GM12891 (cell line): ENCODE data around the gene UGDH. TPM values are rescaled to one million over a fixed set of nuclear protein-coding genes. Genes with fewer than 3 reads are reported as not detected.

Source experiments
- DNase-seq: peaks from one replicate; pipeline ENCODE4 v3.0.0; 2011; ENCODE audit warnings: low spot score; ENCODE audit not compliant: insufficient read length
- FAIRE-seq: peaks from 2 replicates; lab custom pipeline; 2011; peaks lifted over from hg19 to GRCh38; lab: Jason Lieb, UNC
- PAX5 ChIP-seq: IDR thresholded peaks from 2 replicates; pipeline ENCODE4 v1.6.1; 2011; ENCODE audit warnings: low read length, moderate library complexity, mild to moderate bottlenecking; ENCODE audit not compliant: insufficient read depth, severe bottlenecking
- POLR2A ChIP-seq: IDR thresholded peaks from 2 replicates; pipeline ENCODE4 v1.6.1; 2011; ENCODE audit warnings: low read depth, low read length, control low read depth
- POLR2AphosphoS5 ChIP-seq: IDR thresholded peaks from 2 replicates; pipeline ENCODE4 v1.6.1; 2011; ENCODE audit warnings: low read depth, low read length, control low read depth
- POU2F2 ChIP-seq: IDR thresholded peaks from 2 replicates; pipeline ENCODE4 v1.6.1; 2011; ENCODE audit warnings: low read depth, mild to moderate bottlenecking, control low read depth, low read length, moderate library complexity
- SPI1 ChIP-seq: IDR thresholded peaks from 2 replicates; pipeline ENCODE4 v1.6.1; 2011; ENCODE audit warnings: low read depth, low read length, control low read depth
- TAF1 ChIP-seq: IDR thresholded peaks from 2 replicates; pipeline ENCODE4 v1.6.1; 2011; ENCODE audit warnings: low read depth, low read length, control low read depth
- polyA plus RNA-seq: library from polyadenylated mRNA; unstranded; fragments of >200 nt; gene quantifications from one replicate; pipeline ENCODE4 v1.2.1, GENCODE V29; 2012; ENCODE audit warnings: low read depth, missing spikeins, inconsistent platforms; ENCODE audit not compliant: missing spikeins

The UGDH gene
- 18.7 TPM for polyA plus RNA-seq

DNA sequence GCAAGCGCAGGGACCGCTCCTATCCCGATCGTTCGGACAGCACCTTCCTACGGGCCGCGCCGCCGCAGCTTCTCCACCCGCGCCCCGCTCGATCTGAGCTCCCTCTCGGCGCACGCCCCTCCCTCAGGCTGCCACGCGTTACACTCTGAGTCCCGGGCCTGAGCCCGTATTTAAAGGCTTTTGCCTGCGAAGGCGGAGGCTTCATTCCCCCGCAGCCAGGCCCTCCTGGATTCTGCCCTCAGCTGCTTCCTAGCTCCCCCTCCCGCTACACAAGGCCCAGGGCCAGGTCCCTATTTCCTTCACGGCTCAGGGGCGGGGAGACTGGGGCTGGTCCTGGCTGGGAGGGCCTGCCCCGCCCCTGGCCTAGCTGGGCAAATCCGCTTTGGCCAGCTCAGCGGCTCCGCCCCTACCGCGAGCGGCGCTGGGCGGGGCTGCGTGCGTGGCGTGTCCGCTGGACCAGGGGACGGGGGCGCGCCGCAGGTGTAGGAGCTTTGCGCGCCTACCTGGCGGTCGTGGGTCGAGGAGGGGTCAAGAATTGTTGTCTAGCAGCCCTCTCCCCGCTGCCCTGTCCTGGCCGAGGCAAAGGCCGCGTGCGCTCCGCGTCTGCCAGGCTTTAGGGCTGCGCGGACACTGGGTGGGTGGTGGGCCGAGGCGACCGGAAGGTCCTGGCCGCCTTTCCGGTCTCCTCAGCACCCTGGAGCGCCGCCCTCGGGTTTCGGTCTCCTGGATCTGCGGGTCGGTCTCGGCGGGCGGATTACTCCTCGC is at the start of gene UGDH:
Gene UGDH (minus strand): TSS at position 144 of the 765 bp plus-strand sequence. CDS start 5,927 bp downstream, outside the sequence.
- DNase-seq (peak; percentile 97), FAIRE-seq (peak; percentile 99)
- TF ChIP-seq POU2F2, result peak; percentile 71
- peak; percentile 63; the same call in 1 of the 2 replicates for TF ChIP-seq TAF1
- peak; percentile 87 for TF ChIP-seq POLR2AphosphoS5
- TF ChIP-seq POLR2A, result peak; percentile 77
- TF ChIP-seq PAX5, result no peak

DNA sequence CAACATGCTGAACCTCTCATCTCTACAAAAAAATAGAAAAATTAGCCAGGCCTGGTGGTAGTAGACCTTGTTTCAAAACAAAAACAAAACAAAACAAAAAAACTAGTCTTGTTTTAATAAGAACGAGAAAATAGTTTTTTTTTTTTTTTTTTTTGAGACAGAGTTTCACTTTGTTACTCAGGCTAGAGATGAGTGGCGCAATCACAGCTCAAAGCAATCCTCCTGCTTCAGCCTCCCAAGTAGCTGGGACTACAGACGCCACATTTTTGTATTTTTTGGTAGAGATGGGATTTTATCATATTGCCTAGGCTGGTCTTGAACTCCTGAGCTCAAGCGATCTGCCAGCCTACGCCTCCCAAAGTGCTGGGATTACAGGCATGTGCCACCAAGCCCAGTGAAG is 47.7 kb upstream of the UGDH start:
- no peak for FAIRE-seq
- no peak for DNase-seq
- TF ChIP-seq TAF1, result no peak
- no peak for TF ChIP-seq PAX5
- TF ChIP-seq POLR2A, result no peak
- TF ChIP-seq SPI1, result no peak
- no peak for TF ChIP-seq POLR2AphosphoS5
- no peak for TF ChIP-seq POU2F2

DNA sequence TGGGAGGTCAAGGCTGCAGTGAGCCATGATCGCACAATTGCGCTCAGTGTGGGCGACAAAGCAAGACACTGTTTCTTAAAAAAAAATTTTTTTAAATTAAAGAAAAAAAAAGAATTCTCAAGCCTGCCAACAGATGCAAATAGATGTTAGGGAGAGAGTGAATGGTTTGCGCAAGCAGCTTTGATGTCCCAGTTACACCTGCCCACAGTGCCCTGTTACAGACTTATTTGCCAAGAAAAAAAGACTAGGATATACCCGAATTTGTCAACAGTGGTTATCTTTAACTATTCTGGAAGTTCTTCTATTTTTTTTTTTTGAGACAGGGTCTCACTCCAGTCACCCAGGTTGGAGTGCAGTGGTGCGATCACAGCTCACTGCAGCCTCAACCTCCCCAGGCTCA is 44.3 kb upstream of the UGDH start:
- FAIRE-seq (no peak), DNase-seq (no peak)
- TF ChIP-seq SPI1 (no peak), POLR2A (no peak)

- DNase-seq, result no peak
- TF ChIP-seq POLR2A (no peak), PAX5 (no peak), SPI1 (no peak), TAF1 (no peak), POU2F2 (no peak)
- FAIRE-seq, result no peak
Observed at GRCh38 chr4:39571054-39571453, 43.8 kb upstream of the UGDH start.

DNA sequence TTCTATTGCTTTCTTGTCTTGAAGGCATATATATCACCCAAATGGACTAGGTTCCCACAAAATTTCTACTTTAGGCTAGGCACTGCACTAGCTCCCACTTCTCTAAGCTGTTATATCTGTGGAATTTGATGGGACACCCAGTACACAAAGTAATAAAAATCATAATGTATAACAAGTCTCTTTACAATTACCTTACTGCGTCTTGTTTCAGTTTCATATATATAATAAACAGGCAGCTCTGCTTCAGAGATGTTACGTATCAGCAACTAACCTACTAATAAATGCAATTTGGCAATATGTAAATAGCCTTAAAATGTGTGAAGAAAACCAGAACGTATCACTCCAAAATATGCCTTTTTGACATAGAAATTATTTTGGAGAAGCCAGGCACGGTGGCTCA is 42.0 kb upstream of the UGDH start:
- FAIRE-seq, result no peak

GRCh38 chr4:39568805-39569204 is 41.6 kb upstream of the UGDH start:
- no peak for FAIRE-seq

More for the DNA sequence above, 42.0 kb upstream of the UGDH start:
- no peak for TF ChIP-seq PAX5
- TF ChIP-seq POLR2A, result no peak
- no peak for TF ChIP-seq POU2F2
- TF ChIP-seq POLR2AphosphoS5, result no peak
- TF ChIP-seq SPI1, result no peak
- no peak for TF ChIP-seq TAF1
- DNase-seq, result no peak

GRCh38 chr4:39565878-39566600 is 38.8 kb upstream of the UGDH start:
- FAIRE-seq, result no peak
- TF ChIP-seq PAX5, result no peak
- TF ChIP-seq POLR2A, result no peak
- no peak for TF ChIP-seq POLR2AphosphoS5
- no peak for TF ChIP-seq POU2F2
- TF ChIP-seq SPI1, result no peak
- no peak for TF ChIP-seq TAF1

More at GRCh38 chr4:39568805-39569204, 41.6 kb upstream of the UGDH start:
- no peak for TF ChIP-seq SPI1
- peak; percentile 4 for DNase-seq

DNA sequence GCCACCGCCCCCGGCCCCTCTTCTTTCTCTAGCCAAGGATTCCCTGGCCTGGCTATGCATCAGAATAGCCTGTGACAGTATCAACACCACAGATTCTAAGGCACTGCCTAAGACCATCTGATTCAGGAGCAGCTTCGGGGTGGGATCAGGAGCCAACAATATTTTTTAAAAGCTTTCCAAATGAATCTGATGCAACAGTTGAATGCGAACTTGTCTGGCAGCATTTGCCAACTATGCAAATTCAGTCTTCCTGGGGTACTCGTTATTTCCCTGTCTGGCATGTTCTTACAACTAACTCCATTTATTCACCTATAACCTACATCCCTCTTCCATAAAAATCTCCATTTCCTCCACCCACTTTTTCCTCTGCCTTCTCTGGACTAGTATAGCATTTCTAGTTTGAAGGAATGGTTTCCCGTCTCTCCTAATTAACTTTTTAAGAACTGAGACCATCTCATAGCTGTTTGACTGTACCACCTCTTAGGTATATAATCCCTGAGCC is 36.2 kb upstream of the UGDH start:
- TF ChIP-seq TAF1 (no peak), SPI1 (no peak), POLR2A (no peak), PAX5 (no peak), POU2F2 (no peak), POLR2AphosphoS5 (no peak)
- FAIRE-seq (no peak), DNase-seq (no peak)

More at GRCh38 chr4:39565878-39566600, 38.8 kb upstream of the UGDH start:
- DNase-seq, result no peak

- FAIRE-seq (no peak), DNase-seq (no peak)
- no peak for TF ChIP-seq PAX5
- no peak for TF ChIP-seq POLR2A
- TF ChIP-seq POLR2AphosphoS5, result no peak
- no peak for TF ChIP-seq SPI1
- no peak for TF ChIP-seq TAF1
- TF ChIP-seq POU2F2, result no peak
Observed at GRCh38 chr4:39562792-39563191, 35.6 kb upstream of the UGDH start.
